Right atrium auricular region (tissue), 2 donors: ENCODE data around the gene LAMA4. TPM values are rescaled to one million over a fixed set of nuclear protein-coding genes. Genes with fewer than 3 reads are reported as not detected.

Experiments used
- DNase-seq: peaks from one replicate; pipeline ENCODE4 v3.0.0-alpha.2; 2019; ENCODE audit warnings: low spot score
- H3K27ac ChIP-seq, 2 donors: fragments of 200-600 bp; sonication (generic); 1 replicate in 1 of 2; 2 replicates in 1 of 2; pipeline ENCODE4 v1.5.1; 2016 to 2019
- H3K27me3 ChIP-seq, 2 donors: fragments of 200-600 bp; sonication (generic); one replicate each; pipeline versions ENCODE4 v1.5.1 to v1.6.0; 2017 to 2019
- H3K36me3 ChIP-seq: fragments of 200-600 bp; sonication (generic); one replicate; pipeline ENCODE4 v1.5.1; 2016
- H3K4me1 ChIP-seq, 2 donors: fragments of 200-600 bp; sonication (generic); one replicate each; pipeline versions ENCODE4 v1.5.1 to v1.6.0; 2017 to 2019
- H3K4me3 ChIP-seq, 2 donors: fragments of 200-600 bp; sonication (generic); 1 replicate in 1 of 2; 2 replicates in 1 of 2; pipeline ENCODE4 v1.5.1; 2017 to 2019; ENCODE audit warnings: mild to moderate bottlenecking in 1 of 2, moderate library complexity in 1 of 2
- H3K9me3 ChIP-seq, 2 donors: fragments of 200-600 bp; sonication (generic); one replicate each; pipeline ENCODE4 v1.5.1; 2019
- CTCF ChIP-seq, 2 donors: fragments of 200-600 bp; sonication (generic); IDR thresholded peaks; one replicate each; pipeline ENCODE4 v1.5.1; 2019; ENCODE audit warnings: antibody characterized with exemption in 2 of 2
- total RNA-seq, 2 donors: library from RNA; depleted of rRNA; stranded (reverse); fragments of >200 nt; gene quantifications; one replicate each; pipeline ENCODE4 v1.1.0, GENCODE V29; 2016

The LAMA4 gene
- total RNA-seq, 2 donors from 2014 or later, result 37.2 to 47.1 TPM

DNA sequence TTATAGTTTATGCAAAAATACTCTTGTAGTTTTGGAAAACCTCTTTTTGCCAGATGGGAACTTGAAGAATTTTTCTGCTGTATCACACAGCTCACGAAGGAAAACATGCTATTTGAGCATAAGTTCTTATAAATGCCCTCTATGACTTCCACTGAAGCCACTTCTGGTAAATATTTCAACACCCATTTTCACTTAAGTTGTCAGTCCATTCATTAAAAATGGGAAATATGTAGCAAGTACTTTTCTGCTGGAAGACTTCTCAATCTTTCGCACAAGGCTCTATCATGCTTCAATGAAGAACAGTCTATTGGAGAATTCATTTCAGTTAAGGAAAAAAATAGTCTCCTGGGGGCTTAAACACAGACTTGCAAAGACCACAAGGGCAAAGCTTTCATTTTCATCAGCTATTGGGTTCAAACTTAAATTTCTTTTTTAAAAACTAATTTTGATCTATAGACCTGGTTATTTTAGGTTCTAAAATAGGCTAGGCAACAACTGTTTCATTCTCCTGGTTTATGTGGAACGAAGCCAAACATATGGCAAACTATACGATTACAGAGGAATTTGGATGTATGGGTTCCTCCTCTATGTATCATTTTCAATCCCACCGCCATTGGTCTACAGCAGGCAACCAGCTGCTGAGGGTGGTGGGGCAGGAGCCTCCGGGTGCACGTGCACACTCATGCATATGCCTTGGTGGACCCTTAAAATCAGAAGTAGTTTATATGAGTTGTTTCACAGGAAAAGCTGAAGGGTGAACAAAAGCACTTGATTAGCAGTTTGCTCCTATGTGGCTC lies 38.7 kb downstream of the LAMA4 start:
- no peak for DNase-seq
- Histone ChIP-seq H3K36me3 (no peaks in the 10 kb centered on the region), H3K4me3 (no peak overlapping the region), H3K9me3 (no peaks in the 10 kb centered on the region), H3K4me1 (peaks cover 0 to 60% of the 10 kb centered on the region in 2 donors), H3K27me3 (no peaks in the 10 kb centered on the region), H3K27ac (no peak overlapping the region)
- TF ChIP-seq CTCF (IDR thresholded peaks at IDR 0.05), result no peak

DNA sequence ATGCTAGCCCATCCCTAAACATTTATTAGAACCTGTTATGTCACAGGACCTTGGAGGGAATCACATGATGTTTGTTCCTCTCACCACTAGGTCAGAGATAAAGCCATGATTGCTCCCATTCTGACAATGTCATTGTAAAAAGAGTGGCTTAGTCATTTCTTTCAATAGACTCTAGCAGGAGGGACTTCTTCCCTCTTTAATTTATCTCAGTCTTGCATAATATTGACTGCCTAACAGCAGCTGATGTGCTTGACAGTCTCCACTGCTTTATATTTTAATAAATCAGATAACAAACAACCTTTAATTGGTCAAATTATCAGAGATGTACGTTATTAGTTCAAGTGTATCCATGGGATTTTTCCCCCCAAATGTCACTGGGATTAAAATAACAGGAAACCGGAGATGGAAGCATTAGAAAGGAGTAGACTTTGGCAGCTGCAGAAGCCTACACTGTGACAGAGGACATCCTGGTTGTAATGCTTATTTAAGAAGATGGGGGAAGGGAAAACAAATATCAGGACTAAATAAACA lies 39.6 kb downstream of the LAMA4 start:
- peaks cover 0 to 54% of the 10 kb centered on the region in 2 donors for H3K4me1 ChIP-seq
- no peak for DNase-seq
- peak overlapping the region in 1 of 2 donors; percentile 8 for H3K27ac ChIP-seq
- no peaks in the 10 kb centered on the region for H3K27me3 ChIP-seq
- no peak overlapping the region for H3K4me3 ChIP-seq
- no peak for TF ChIP-seq CTCF (IDR thresholded peaks at IDR 0.05)
- no peaks in the 10 kb centered on the region for H3K9me3 ChIP-seq
- H3K36me3 ChIP-seq, result no peaks in the 10 kb centered on the region

DNA sequence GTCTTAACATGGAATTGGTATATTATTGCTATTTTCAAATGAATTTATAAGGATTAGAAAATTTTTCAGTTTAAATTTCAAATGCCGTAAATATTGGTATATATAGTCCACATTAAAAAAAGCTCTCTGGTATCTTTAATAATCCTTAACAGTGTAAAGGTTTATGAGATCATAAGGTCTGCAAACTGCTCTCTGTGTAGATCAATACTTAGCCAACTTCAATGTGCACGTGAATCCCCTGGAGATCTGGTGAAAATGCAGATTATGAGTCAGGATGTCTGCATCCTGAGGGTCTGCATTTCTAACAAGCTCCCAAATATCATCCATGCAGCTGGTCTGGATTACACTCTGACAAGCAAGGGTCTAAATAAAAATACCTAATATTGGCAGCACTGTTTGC lies 43.5 kb downstream of the LAMA4 start:
- Histone ChIP-seq H3K27ac (no peak overlapping the region), H3K4me3 (no peak overlapping the region), H3K9me3 (no peaks in the 10 kb centered on the region), H3K4me1 (peaks cover 0 to 17% of the 10 kb centered on the region in 2 donors), H3K36me3 (peaks cover 4% of the 10 kb centered on the region), H3K27me3 (no peaks in the 10 kb centered on the region)
- TF ChIP-seq CTCF (IDR thresholded peaks at IDR 0.05), result no peak
- no peak for DNase-seq

DNA sequence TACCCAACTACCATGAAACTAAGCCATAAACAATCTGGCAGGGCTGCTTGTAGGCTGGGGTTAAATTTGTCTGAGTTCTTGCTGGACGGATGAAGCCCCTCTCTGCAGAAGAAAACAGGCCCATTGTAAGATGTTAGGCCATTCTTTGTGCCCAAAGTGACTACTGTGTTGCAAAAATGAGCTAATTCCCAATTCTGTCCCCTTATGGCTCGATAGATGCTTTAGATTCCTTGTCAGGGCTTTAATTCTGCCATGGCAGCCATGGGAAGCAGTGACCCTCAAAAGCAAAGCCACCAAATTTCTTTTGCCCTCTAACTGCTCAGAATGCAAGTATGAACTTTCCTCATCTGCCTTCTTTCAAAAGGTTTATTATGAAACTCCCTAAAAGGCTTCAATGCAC lies 45.2 kb downstream of the LAMA4 start:
- DNase-seq, result no peak
- no peak overlapping the region for H3K27ac ChIP-seq
- H3K4me1 ChIP-seq, result peaks cover 0 to 2% of the 10 kb centered on the region in 2 donors
- TF ChIP-seq CTCF (IDR thresholded peaks at IDR 0.05), result no peak
- no peaks in the 10 kb centered on the region for H3K9me3 ChIP-seq
- H3K36me3 ChIP-seq, result peaks cover 17% of the 10 kb centered on the region
- no peak overlapping the region for H3K4me3 ChIP-seq
- H3K27me3 ChIP-seq, result no peaks in the 10 kb centered on the region

DNA sequence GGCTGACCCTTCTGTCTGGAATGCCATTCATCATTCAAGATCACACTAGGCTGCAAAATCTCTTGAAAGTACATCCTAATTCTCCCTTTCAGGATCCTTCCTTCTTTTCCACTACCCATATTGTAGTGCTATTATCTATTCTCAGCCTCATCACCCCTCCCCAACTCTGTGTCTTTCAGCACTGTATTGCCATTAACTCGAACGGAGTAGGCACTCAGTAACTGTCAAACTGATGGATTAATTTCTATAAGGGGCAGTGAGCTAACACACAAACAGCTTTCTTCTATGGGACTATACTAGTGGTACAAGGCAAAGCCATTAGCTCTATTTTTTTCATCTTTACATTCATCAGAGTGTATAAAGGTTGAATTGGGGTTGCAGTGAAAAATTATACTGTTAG lies 46.6 kb downstream of the LAMA4 start:
- no peak for DNase-seq
- no peaks in the 10 kb centered on the region for H3K27me3 ChIP-seq
- peaks cover 0 to 11% of the 10 kb centered on the region in 2 donors for H3K4me1 ChIP-seq
- no peak overlapping the region for H3K4me3 ChIP-seq
- H3K27ac ChIP-seq, result no peak overlapping the region
- H3K36me3 ChIP-seq, result peaks cover 17% of the 10 kb centered on the region
- no peaks in the 10 kb centered on the region for H3K9me3 ChIP-seq
- TF ChIP-seq CTCF (IDR thresholded peaks at IDR 0.05), result no peak
